Skeletal muscle tissue (tissue), 4 donors: ENCODE data around the gene OR5A2. TPM values are rescaled to one million over a fixed set of nuclear protein-coding genes. Genes with fewer than 3 reads are reported as not detected.
"Not testable (repeated sequence)": the region's sequence is repeated elsewhere in the genome, so short reads cannot be mapped to it uniquely, and the experiment has no call there.

Experiments
- H3K27ac ChIP-seq: one replicate; pipeline ENCODE4 v1.7.0; 2013; ENCODE audit warnings: mild to moderate bottlenecking, low read depth, low read length, inconsistent platforms
- H3K27me3 ChIP-seq, 3 donors: one replicate each; pipeline ENCODE4 v1.7.0; 2013; ENCODE audit warnings: low read length in 3 of 3; ENCODE audit not compliant: control insufficient read depth in 3 of 3, insufficient read depth in 3 of 3
- H3K36me3 ChIP-seq, 3 donors: one replicate each; pipeline ENCODE4 v1.7.0; 2013; ENCODE audit warnings: low read length in 3 of 3; ENCODE audit not compliant: control insufficient read depth in 3 of 3, insufficient read depth in 3 of 3
- H3K4me1 ChIP-seq, 3 donors: one replicate each; pipeline ENCODE4 v1.7.0; 2013; ENCODE audit warnings: low read length in 3 of 3, mild to moderate bottlenecking in 3 of 3; ENCODE audit not compliant: control insufficient read depth in 3 of 3, insufficient read depth in 3 of 3
- H3K4me3 ChIP-seq, 3 donors: one replicate each; pipeline ENCODE4 v1.7.0; 2013; ENCODE audit warnings: low read length in 3 of 3
- H3K9ac ChIP-seq, 3 donors: one replicate each; pipeline ENCODE4 v1.7.0; 2013; ENCODE audit warnings: low read length in 3 of 3, mild to moderate bottlenecking in 3 of 3, moderate library complexity in 2 of 3, low read depth in 1 of 3
- H3K9me3 ChIP-seq, 3 donors: one replicate each; pipeline ENCODE4 v1.7.0; 2013; ENCODE audit warnings: low read length in 3 of 3; ENCODE audit not compliant: control insufficient read depth in 3 of 3
- total RNA-seq: library from RNA; depleted of rRNA; stranded (reverse); fragments of >200 nt; gene quantifications from one replicate; pipeline ENCODE4 v1.2.3, GENCODE V29; 2014
- donor health status: Osteomylitis.

Gene OR5A2
- not detected for total RNA-seq

- Histone ChIP-seq H3K9me3 (no peaks in the 10 kb centered on the region), H3K9ac (no peak within 1 kb of the TSS), H3K4me1 (no peaks in the 10 kb centered on the region), H3K4me3 (no peak within 1 kb of the TSS), H3K27me3 (no peaks in the 10 kb centered on the region), H3K36me3 (no peaks in the 10 kb centered on the region), H3K27ac (no peak within 1 kb of the TSS)
Measured at GRCh38 chr11:59426361-59427067, at the start of gene OR5A2. Gene OR5A2, minus strand, starts transcription at chr11:59426413. Its CDS starts 3,460 bp downstream, at chr11:59422953.

GRCh38 chr11:59475176-59475575 is 49.0 kb upstream of the OR5A2 start:
- Histone ChIP-seq H3K9ac (no peak overlapping the region), H3K27ac (no peak overlapping the region), H3K27me3 (peaks cover 0 to 2% (median 0%) of the 10 kb centered on the region in 3 donors), H3K9me3 (no peaks in the 10 kb centered on the region), H3K4me3 (no peak overlapping the region), H3K36me3 (no peaks in the 10 kb centered on the region), H3K4me1 (no peaks in the 10 kb centered on the region)

- Histone ChIP-seq H3K9ac (no peak within 1 kb of the TSS), H3K27ac (no peak within 1 kb of the TSS), H3K36me3 (no peaks in the 10 kb centered on the region), H3K27me3 (no peaks in the 10 kb centered on the region), H3K4me3 (no peak within 1 kb of the TSS), H3K9me3 (no peaks in the 10 kb centered on the region), H3K4me1 (no peaks in the 10 kb centered on the region)
Measured at GRCh38 chr11:59473015-59473414, 46.8 kb upstream of the OR5A2 start, which contains the start of gene OR4D10. Gene OR4D10, plus strand, starts transcription at chr11:59473315. Its CDS starts 4,115 bp downstream, at chr11:59477430.

GRCh38 chr11:59463190-59463641 is 37.0 kb upstream of the OR5A2 start:
- H3K9me3 ChIP-seq = no peaks in the 10 kb centered on the region
- H3K4me3 ChIP-seq = no peak overlapping the region
- H3K9ac ChIP-seq = no peak overlapping the region
- no peaks in the 10 kb centered on the region for H3K36me3 ChIP-seq
- no peak overlapping the region for H3K27ac ChIP-seq
- no peaks in the 10 kb centered on the region for H3K4me1 ChIP-seq
- H3K27me3 ChIP-seq = no peaks in the 10 kb centered on the region

GRCh38 chr11:59459916-59460315 is 33.7 kb upstream of the OR5A2 start:
- Histone ChIP-seq H3K27me3 (no peaks in the 10 kb centered on the region), H3K36me3 (no peaks in the 10 kb centered on the region), H3K9me3 (no peaks in the 10 kb centered on the region), H3K4me3 (no peak overlapping the region), H3K4me1 (no peaks in the 10 kb centered on the region), H3K9ac (no peak overlapping the region), H3K27ac (no peak overlapping the region)

- H3K9me3 ChIP-seq = no peaks in the 10 kb centered on the region
- no peak within 1 kb of the TSS for H3K27ac ChIP-seq
- no peaks in the 10 kb centered on the region for H3K4me1 ChIP-seq
- H3K4me3 ChIP-seq = no peak within 1 kb of the TSS
- H3K27me3 ChIP-seq = no peaks in the 10 kb centered on the region
- no peaks in the 10 kb centered on the region for H3K36me3 ChIP-seq
- H3K9ac ChIP-seq = no peak within 1 kb of the TSS
Measured at GRCh38 chr11:59456661-59457060, 30.4 kb upstream of the OR5A2 start, which contains the start of gene OR4D6. Gene OR4D6, plus strand, starts transcription at chr11:59456961. Its CDS starts 0 bp downstream, at chr11:59456961.

GRCh38 chr11:59448484-59448883 is 22.3 kb upstream of the OR5A2 start:
- no peaks in the 10 kb centered on the region for H3K4me1 ChIP-seq
- no peak overlapping the region for H3K4me3 ChIP-seq
- H3K9me3 ChIP-seq = no peaks in the 10 kb centered on the region
- H3K27me3 ChIP-seq = no peaks in the 10 kb centered on the region
- no peak overlapping the region for H3K27ac ChIP-seq
- no peaks in the 10 kb centered on the region for H3K36me3 ChIP-seq
- no peak overlapping the region for H3K9ac ChIP-seq

- H3K27ac ChIP-seq, H3K4me3 ChIP-seq, H3K4me1 ChIP-seq, H3K36me3 ChIP-seq, H3K27me3 ChIP-seq, H3K9ac ChIP-seq, H3K9me3 ChIP-seq: not testable (repeated sequence)
Measured at GRCh38 chr11:59445624-59446023, 19.4 kb upstream of the OR5A2 start.

- Histone ChIP-seq H3K4me3 (no peak overlapping the region), H3K36me3 (no peaks in the 10 kb centered on the region), H3K27ac (no peak overlapping the region), H3K9ac (no peak overlapping the region), H3K4me1 (no peaks in the 10 kb centered on the region), H3K27me3 (no peaks in the 10 kb centered on the region), H3K9me3 (no peaks in the 10 kb centered on the region)
Measured at GRCh38 chr11:59437770-59438169, 11.6 kb upstream of the OR5A2 start.

- Histone ChIP-seq H3K27ac (no peak within 1 kb of the TSS), H3K4me1 (no peaks in the 10 kb centered on the region), H3K4me3 (no peak within 1 kb of the TSS), H3K9me3 (no peaks in the 10 kb centered on the region), H3K9ac (no peak within 1 kb of the TSS), H3K27me3 (no peaks in the 10 kb centered on the region), H3K36me3 (no peaks in the 10 kb centered on the region)
Measured at GRCh38 chr11:59436169-59436568, 10.0 kb upstream of the OR5A2 start, which contains the start of gene OR5A1. Gene OR5A1, plus strand, starts transcription at chr11:59436469. Its CDS starts 6,700 bp downstream, at chr11:59443169.
